ENCODE results near the gene GNG7. TPM values are rescaled to one million over a fixed set of nuclear protein-coding genes. Genes with fewer than 3 reads are reported as not detected.

Gene GNG7
- total RNA-seq, 1 experiment from 2014 or later: 9.6 TPM

- Mint-ChIP-seq H3K36me3 (peaks cover 35% of the 10 kb centered on the region), H3K9me3 (peaks cover 10% of the 10 kb centered on the region; the same call in 1 of the 2 replicates), H3K4me3 (no peak overlapping the region), H3K4me1 (peaks cover 1% of the 10 kb centered on the region), H3K27ac (no peak overlapping the region), H3K27me3 (ENCODE audit: low read depth) (no peaks in the 10 kb centered on the region)
- CTCF ChIA-PET: no interaction called here
- TF ChIP-seq ZNF416 (CRISPR knock-in tag; IDR thresholded peaks at IDR 0.05) (no peak), TP53 (CRISPR knock-in tag; IDR thresholded peaks at IDR 0.05) (no peak), CDX4 (CRISPR knock-in tag; IDR thresholded peaks at IDR 0.05; ENCODE audit: borderline replicate concordance) (no peak), NR1H2 (CRISPR knock-in tag; IDR thresholded peaks at IDR 0.05) (no peak), ZNF425 (CRISPR knock-in tag; conservative IDR thresholded peaks at IDR 0.05) (no peak), FOXJ3 (CRISPR knock-in tag; IDR thresholded peaks at IDR 0.05; ENCODE audit: borderline replicate concordance) (no peak), RORB (CRISPR knock-in tag; IDR thresholded peaks at IDR 0.05) (no peak)
- TF ChIP-seq, protein P1, sequence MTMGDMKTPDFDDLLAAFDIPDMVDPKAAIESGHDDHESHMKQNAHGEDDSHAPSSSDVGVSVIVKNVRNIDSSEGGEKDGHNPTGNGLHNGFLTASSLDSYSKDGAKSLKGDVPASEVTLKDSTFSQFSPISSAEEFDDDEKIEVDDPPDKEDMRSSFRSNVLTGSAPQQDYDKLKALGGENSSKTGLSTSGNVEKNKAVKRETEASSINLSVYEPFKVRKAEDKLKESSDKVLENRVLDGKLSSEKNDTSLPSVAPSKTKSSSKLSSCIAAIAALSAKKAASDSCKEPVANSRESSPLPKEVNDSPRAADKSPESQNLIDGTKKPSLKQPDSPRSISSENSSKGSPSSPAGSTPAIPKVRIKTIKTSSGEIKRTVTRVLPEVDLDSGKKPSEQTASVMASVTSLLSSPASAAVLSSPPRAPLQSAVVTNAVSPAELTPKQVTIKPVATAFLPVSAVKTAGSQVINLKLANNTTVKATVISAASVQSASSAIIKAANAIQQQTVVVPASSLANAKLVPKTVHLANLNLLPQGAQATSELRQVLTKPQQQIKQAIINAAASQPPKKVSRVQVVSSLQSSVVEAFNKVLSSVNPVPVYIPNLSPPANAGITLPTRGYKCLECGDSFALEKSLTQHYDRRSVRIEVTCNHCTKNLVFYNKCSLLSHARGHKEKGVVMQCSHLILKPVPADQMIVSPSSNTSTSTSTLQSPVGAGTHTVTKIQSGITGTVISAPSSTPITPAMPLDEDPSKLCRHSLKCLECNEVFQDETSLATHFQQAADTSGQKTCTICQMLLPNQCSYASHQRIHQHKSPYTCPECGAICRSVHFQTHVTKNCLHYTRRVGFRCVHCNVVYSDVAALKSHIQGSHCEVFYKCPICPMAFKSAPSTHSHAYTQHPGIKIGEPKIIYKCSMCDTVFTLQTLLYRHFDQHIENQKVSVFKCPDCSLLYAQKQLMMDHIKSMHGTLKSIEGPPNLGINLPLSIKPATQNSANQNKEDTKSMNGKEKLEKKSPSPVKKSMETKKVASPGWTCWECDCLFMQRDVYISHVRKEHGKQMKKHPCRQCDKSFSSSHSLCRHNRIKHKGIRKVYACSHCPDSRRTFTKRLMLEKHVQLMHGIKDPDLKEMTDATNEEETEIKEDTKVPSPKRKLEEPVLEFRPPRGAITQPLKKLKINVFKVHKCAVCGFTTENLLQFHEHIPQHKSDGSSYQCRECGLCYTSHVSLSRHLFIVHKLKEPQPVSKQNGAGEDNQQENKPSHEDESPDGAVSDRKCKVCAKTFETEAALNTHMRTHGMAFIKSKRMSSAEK (CRISPR knock-in tag; IDR thresholded peaks at IDR 0.05; ENCODE audit: borderline replicate concordance): no peak
- TF ChIP-seq, protein P2, sequence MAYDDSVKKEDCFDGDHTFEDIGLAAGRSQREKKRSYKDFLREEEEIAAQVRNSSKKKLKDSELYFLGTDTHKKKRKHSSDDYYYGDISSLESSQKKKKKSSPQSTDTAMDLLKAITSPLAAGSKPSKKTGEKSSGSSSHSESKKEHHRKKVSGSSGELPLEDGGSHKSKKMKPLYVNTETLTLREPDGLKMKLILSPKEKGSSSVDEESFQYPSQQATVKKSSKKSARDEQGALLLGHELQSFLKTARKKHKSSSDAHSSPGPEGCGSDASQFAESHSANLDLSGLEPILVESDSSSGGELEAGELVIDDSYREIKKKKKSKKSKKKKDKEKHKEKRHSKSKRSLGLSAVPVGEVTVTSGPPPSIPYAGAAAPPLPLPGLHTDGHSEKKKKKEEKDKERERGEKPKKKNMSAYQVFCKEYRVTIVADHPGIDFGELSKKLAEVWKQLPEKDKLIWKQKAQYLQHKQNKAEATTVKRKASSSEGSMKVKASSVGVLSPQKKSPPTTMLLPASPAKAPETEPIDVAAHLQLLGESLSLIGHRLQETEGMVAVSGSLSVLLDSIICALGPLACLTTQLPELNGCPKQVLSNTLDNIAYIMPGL (CRISPR knock-in tag; IDR thresholded peaks at IDR 0.05): no peak
- TF ChIP-seq, protein P3, sequence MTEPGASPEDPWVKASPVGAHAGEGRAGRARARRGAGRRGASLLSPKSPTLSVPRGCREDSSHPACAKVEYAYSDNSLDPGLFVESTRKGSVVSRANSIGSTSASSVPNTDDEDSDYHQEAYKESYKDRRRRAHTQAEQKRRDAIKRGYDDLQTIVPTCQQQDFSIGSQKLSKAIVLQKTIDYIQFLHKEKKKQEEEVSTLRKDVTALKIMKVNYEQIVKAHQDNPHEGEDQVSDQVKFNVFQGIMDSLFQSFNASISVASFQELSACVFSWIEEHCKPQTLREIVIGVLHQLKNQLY (CRISPR knock-in tag; IDR thresholded peaks at IDR 0.05): no peak
- POLR2A ChIA-PET: no interaction called here
- ATAC-seq (no peak), DNase-seq (ENCODE audit: low spot score) (no peak)
These were observed 31.6 kb upstream of the GNG7 start for GRCh38 chr19:2733930-2734588.

DNA sequence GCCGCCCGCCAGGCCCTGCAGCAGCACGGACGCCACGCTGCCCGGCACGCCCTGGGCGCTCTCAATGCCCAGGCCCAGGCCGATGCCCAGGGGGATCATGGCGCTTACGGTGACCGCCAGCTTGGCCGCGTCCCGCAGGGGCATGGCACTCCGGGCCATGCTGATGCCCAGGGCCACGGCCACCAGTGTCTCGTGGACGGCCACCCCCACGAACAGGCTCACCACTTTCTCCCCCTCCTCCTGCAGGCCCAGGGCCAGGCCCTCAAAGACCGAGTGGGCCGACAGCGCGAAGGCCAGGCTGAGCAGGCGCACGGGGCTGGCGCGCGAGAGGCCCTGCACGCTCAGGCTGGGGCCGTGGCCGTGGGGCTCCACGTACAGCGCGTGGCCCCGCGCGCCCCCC lies 30.4 kb upstream of the GNG7 start:
- Mint-ChIP-seq H3K27me3 (ENCODE audit: low read depth) (no peaks in the 10 kb centered on the region), H3K4me1 (no peaks in the 10 kb centered on the region), H3K4me3 (no peak overlapping the region), H3K27ac (no peak overlapping the region), H3K9me3 (peaks cover 10% of the 10 kb centered on the region; the same call in 1 of the 2 replicates), H3K36me3 (peaks cover 31% of the 10 kb centered on the region)
- no peak for ATAC-seq
- ChIA-PET POLR2A (no interaction called here), CTCF (interaction anchor here (1.3 kb wide), 1 partner anchor 84 kb away, joined by 4 read pairs; no protein-coding TSS in a partner anchor)
- no peak for DNase-seq (ENCODE audit: low spot score)
- no peak for TF ChIP-seq MYBL2 (CRISPR knock-in tag; IDR thresholded peaks at IDR 0.05)
- no peak for TF ChIP-seq ZNF263 (CRISPR knock-in tag; IDR thresholded peaks at IDR 0.05; ENCODE audit: low read depth)
- TF ChIP-seq ZNF671 (CRISPR knock-in tag; IDR thresholded peaks at IDR 0.05): no peak
- TF ChIP-seq NFE2L1 (CRISPR knock-in tag; IDR thresholded peaks at IDR 0.05): no peak
- TF ChIP-seq ZNF317 (CRISPR knock-in tag; IDR thresholded peaks at IDR 0.05; ENCODE audit: borderline replicate concordance, low read depth): no peak
- no peak for TF ChIP-seq ZNF219 (CRISPR knock-in tag; IDR thresholded peaks at IDR 0.05; ENCODE audit: borderline replicate concordance)
- no peak for TF ChIP-seq STAT6 (CRISPR knock-in tag; conservative IDR thresholded peaks at IDR 0.05; ENCODE audit: low read depth)
- no peak for TF ChIP-seq USF1 (CRISPR knock-in tag; IDR thresholded peaks at IDR 0.05)

Measured in WTC11 (cell line).